ENCODE results near the gene OAS1.
"Not testable (repeated sequence)": the region's sequence is repeated elsewhere in the genome, so short reads cannot be mapped to it uniquely, and the experiment has no call there.

The OAS1 gene

GRCh38 chr12:112945515-112945914 lies 38.8 kb downstream of the OAS1 start:
- 95 to 96% methylated on average over 4 of the region's 4 CpGs for WGBS, 2 experiments
- Histone ChIP-seq H3K4me1 (ENCODE audit: control insufficient read depth, insufficient read depth, low read length) (no peaks in the 10 kb centered on the region), H3K27me3 (ENCODE audit: control insufficient read depth, insufficient read depth, low read length, poor library complexity, severe bottlenecking) (no peaks in the 10 kb centered on the region)

DNA sequence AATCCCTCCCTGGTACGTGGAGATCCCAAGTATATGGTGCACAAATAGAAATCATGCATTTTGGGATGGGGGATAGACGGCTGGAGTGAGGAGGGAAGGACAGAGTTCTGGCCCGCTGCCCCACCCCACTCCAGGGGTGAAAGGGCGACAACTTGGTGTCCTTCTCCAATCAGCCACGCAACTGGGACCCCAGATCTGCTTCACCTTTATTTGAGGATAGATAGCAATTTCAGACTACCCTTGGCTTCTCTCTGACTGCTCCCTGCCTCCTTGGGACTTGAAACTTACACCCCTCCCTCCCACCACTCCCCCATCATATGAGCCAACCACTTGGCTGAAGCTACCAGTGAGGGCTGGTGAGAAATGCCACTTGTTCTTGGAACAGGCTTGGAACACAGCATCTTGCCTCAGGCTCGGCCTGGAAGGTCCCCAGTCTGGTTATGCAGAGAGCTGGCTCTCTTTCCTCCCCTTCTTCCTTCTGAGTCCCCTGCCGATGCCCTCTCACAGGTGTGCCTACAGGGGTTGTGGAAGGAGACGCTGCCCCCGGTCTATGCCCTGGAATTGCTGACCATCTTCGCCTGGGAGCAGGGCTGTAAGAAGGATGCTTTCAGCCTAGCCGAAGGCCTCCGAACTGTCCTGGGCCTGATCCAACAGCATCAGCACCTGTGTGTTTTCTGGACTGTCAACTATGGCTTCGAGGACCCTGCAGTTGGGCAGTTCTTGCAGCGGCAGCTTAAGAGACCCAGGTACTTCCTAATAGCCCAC lies 39.7 kb downstream of the OAS1 start:
- Histone ChIP-seq H3K9me3 (ENCODE audit: control insufficient read depth, low read length) (no peaks in the 10 kb centered on the region), H3K4me3 (ENCODE audit: insufficient read depth, low read depth, low read length) (no peak overlapping the region), H3K4me1 (ENCODE audit: control insufficient read depth, insufficient read depth, low read length) (no peaks in the 10 kb centered on the region), H3K36me3 (ENCODE audit: control insufficient read depth, insufficient read depth, low read length) (no peaks in the 10 kb centered on the region), H3K27me3 (ENCODE audit: control insufficient read depth, insufficient read depth, low read length, poor library complexity, severe bottlenecking) (no peaks in the 10 kb centered on the region), H3K27ac (ENCODE audit: insufficient read depth, low read depth, low read length, poor library complexity, severe bottlenecking) (no peak overlapping the region)
- 90 to 91% methylated on average over 14 of the region's 14 CpGs for WGBS, 2 experiments

More at GRCh38 chr12:112945515-112945914, 38.8 kb downstream of the OAS1 start:
- no peak overlapping the region for H3K27ac ChIP-seq (ENCODE audit: insufficient read depth, low read depth, low read length, poor library complexity, severe bottlenecking)
- H3K4me3 ChIP-seq (ENCODE audit: insufficient read depth, low read depth, low read length) = no peak overlapping the region
- H3K9me3 ChIP-seq (ENCODE audit: control insufficient read depth, low read length) = no peaks in the 10 kb centered on the region
- no peaks in the 10 kb centered on the region for H3K36me3 ChIP-seq (ENCODE audit: control insufficient read depth, insufficient read depth, low read length)

- Histone ChIP-seq H3K4me1 (ENCODE audit: control insufficient read depth, insufficient read depth, low read length) (no peaks in the 10 kb centered on the region), H3K9me3 (ENCODE audit: control insufficient read depth, low read length) (no peaks in the 10 kb centered on the region), H3K27ac (ENCODE audit: insufficient read depth, low read depth, low read length, poor library complexity, severe bottlenecking) (no peak overlapping the region), H3K4me3 (ENCODE audit: insufficient read depth, low read depth, low read length) (no peak overlapping the region), H3K27me3 (ENCODE audit: control insufficient read depth, insufficient read depth, low read length, poor library complexity, severe bottlenecking) (no peaks in the 10 kb centered on the region), H3K36me3 (ENCODE audit: control insufficient read depth, insufficient read depth, low read length) (no peaks in the 10 kb centered on the region)
- 0% methylated on average over 1 of the region's 1 CpG for WGBS, 2 experiments
Measured at GRCh38 chr12:112947314-112947713, 40.6 kb downstream of the OAS1 start.

- Histone ChIP-seq H3K4me3 (ENCODE audit: insufficient read depth, low read depth, low read length) (no peak overlapping the region), H3K9me3 (ENCODE audit: control insufficient read depth, low read length) (no peaks in the 10 kb centered on the region), H3K4me1 (ENCODE audit: control insufficient read depth, insufficient read depth, low read length) (no peaks in the 10 kb centered on the region), H3K27ac (ENCODE audit: insufficient read depth, low read depth, low read length, poor library complexity, severe bottlenecking) (no peak overlapping the region), H3K36me3 (ENCODE audit: control insufficient read depth, insufficient read depth, low read length) (no peaks in the 10 kb centered on the region), H3K27me3 (ENCODE audit: control insufficient read depth, insufficient read depth, low read length, poor library complexity, severe bottlenecking) (no peaks in the 10 kb centered on the region)
- 91 to 96% methylated on average over 5 of the region's 5 CpGs for WGBS, 2 experiments
Measured at GRCh38 chr12:112947761-112948160, 41.0 kb downstream of the OAS1 start.

DNA sequence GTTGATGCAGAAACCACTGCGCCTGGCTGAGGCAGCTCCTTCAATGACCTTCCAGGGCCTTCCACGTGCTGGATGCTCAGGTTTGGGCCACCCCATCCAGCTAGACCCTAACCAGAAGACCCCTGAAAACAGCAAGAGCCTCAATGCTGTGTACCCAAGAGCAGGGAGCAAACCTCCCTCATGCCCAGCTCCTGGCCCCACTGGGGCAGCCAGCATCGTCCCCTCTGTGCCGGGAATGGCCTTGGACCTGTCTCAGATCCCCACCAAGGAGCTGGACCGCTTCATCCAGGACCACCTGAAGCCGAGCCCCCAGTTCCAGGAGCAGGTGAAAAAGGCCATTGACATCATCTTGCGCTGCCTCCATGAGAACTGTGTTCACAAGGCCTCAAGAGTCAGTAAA lies 42.0 kb downstream of the OAS1 start:
- H3K27ac ChIP-seq (ENCODE audit: insufficient read depth, low read depth, low read length, poor library complexity, severe bottlenecking) = no peak overlapping the region
- H3K36me3 ChIP-seq (ENCODE audit: control insufficient read depth, insufficient read depth, low read length) = no peaks in the 10 kb centered on the region
- WGBS, 2 experiments = 92% methylated on average over 7 of the region's 7 CpGs
- H3K9me3 ChIP-seq (ENCODE audit: control insufficient read depth, low read length) = no peaks in the 10 kb centered on the region
- H3K4me3 ChIP-seq (ENCODE audit: insufficient read depth, low read depth, low read length) = no peak overlapping the region
- H3K4me1 ChIP-seq (ENCODE audit: control insufficient read depth, insufficient read depth, low read length) = no peaks in the 10 kb centered on the region
- no peaks in the 10 kb centered on the region for H3K27me3 ChIP-seq (ENCODE audit: control insufficient read depth, insufficient read depth, low read length, poor library complexity, severe bottlenecking)

GRCh38 chr12:112950701-112951100 lies 43.9 kb downstream of the OAS1 start:
- H3K27ac ChIP-seq (ENCODE audit: insufficient read depth, low read depth, low read length, poor library complexity, severe bottlenecking) = no peak overlapping the region
- H3K36me3 ChIP-seq (ENCODE audit: control insufficient read depth, insufficient read depth, low read length) = no peaks in the 10 kb centered on the region
- no peaks in the 10 kb centered on the region for H3K27me3 ChIP-seq (ENCODE audit: control insufficient read depth, insufficient read depth, low read length, poor library complexity, severe bottlenecking)
- no peaks in the 10 kb centered on the region for H3K4me1 ChIP-seq (ENCODE audit: control insufficient read depth, insufficient read depth, low read length)
- WGBS, 2 experiments = 89 to 93% methylated on average over 11 of the region's 11 CpGs
- H3K9me3 ChIP-seq (ENCODE audit: control insufficient read depth, low read length) = no peaks in the 10 kb centered on the region
- H3K4me3 ChIP-seq (ENCODE audit: insufficient read depth, low read depth, low read length) = no peak overlapping the region

- H3K4me1 ChIP-seq (ENCODE audit: control insufficient read depth, insufficient read depth, low read length); H3K27me3 ChIP-seq (ENCODE audit: control insufficient read depth, insufficient read depth, low read length, poor library complexity, severe bottlenecking); H3K4me3 ChIP-seq (ENCODE audit: insufficient read depth, low read depth, low read length); H3K36me3 ChIP-seq (ENCODE audit: control insufficient read depth, insufficient read depth, low read length); H3K9me3 ChIP-seq (ENCODE audit: control insufficient read depth, low read length); H3K27ac ChIP-seq (ENCODE audit: insufficient read depth, low read depth, low read length, poor library complexity, severe bottlenecking): not testable (repeated sequence)
- WGBS, 2 experiments = 92% methylated on average over 4 of the region's 4 CpGs
Measured at GRCh38 chr12:112957125-112957524, 50.4 kb downstream of the OAS1 start.

GRCh38 chr12:112961074-112961473 lies 54.3 kb downstream of the OAS1 start:
- H3K27me3 ChIP-seq (ENCODE audit: control insufficient read depth, insufficient read depth, low read length, poor library complexity, severe bottlenecking) = no peaks in the 10 kb centered on the region
- H3K36me3 ChIP-seq (ENCODE audit: control insufficient read depth, insufficient read depth, low read length) = no peaks in the 10 kb centered on the region
- H3K27ac ChIP-seq (ENCODE audit: insufficient read depth, low read depth, low read length, poor library complexity, severe bottlenecking) = no peak overlapping the region
- H3K9me3 ChIP-seq (ENCODE audit: control insufficient read depth, low read length) = no peaks in the 10 kb centered on the region
- no peak overlapping the region for H3K4me3 ChIP-seq (ENCODE audit: insufficient read depth, low read depth, low read length)
- WGBS, 2 experiments = 77 to 83% methylated on average over 7 of the region's 7 CpGs
- no peaks in the 10 kb centered on the region for H3K4me1 ChIP-seq (ENCODE audit: control insufficient read depth, insufficient read depth, low read length)

GRCh38 chr12:112961536-112961935 lies 54.8 kb downstream of the OAS1 start:
- no peak overlapping the region for H3K27ac ChIP-seq (ENCODE audit: insufficient read depth, low read depth, low read length, poor library complexity, severe bottlenecking)
- H3K36me3 ChIP-seq (ENCODE audit: control insufficient read depth, insufficient read depth, low read length) = no peaks in the 10 kb centered on the region
- WGBS, 2 experiments = 89 to 93% methylated on average over 4 of the region's 4 CpGs
- H3K4me1 ChIP-seq (ENCODE audit: control insufficient read depth, insufficient read depth, low read length) = no peaks in the 10 kb centered on the region
- no peaks in the 10 kb centered on the region for H3K27me3 ChIP-seq (ENCODE audit: control insufficient read depth, insufficient read depth, low read length, poor library complexity, severe bottlenecking)
- no peaks in the 10 kb centered on the region for H3K9me3 ChIP-seq (ENCODE audit: control insufficient read depth, low read length)
- no peak overlapping the region for H3K4me3 ChIP-seq (ENCODE audit: insufficient read depth, low read depth, low read length)

- no peaks in the 10 kb centered on the region for H3K27me3 ChIP-seq (ENCODE audit: control insufficient read depth, insufficient read depth, low read length, poor library complexity, severe bottlenecking)
- no peak overlapping the region for H3K4me3 ChIP-seq (ENCODE audit: insufficient read depth, low read depth, low read length)
- WGBS, 2 experiments = 90 to 95% methylated on average over 7 of the region's 7 CpGs
Measured at GRCh38 chr12:112962561-112962960, 55.8 kb downstream of the OAS1 start.

More at GRCh38 chr12:112962561-112962960, 55.8 kb downstream of the OAS1 start:
- Histone ChIP-seq H3K36me3 (ENCODE audit: control insufficient read depth, insufficient read depth, low read length) (no peaks in the 10 kb centered on the region), H3K4me1 (ENCODE audit: control insufficient read depth, insufficient read depth, low read length) (no peaks in the 10 kb centered on the region), H3K27ac (ENCODE audit: insufficient read depth, low read depth, low read length, poor library complexity, severe bottlenecking) (no peak overlapping the region), H3K9me3 (ENCODE audit: control insufficient read depth, low read length) (no peaks in the 10 kb centered on the region)
